ENCODE data around the gene C19orf44.
A peak's percentile ranks its signal among the peaks of the same experiment; 100 is the strongest.

The C19orf44 gene

GRCh38 chr19:16527334-16527935 is 31.2 kb downstream of the C19orf44 start:
- Mint-ChIP-seq H3K27ac (no peak overlapping the region), H3K27me3 (no peaks in the 10 kb centered on the region), H3K36me3 (ENCODE audit: low read depth) (peaks cover 100% of the 10 kb centered on the region), H3K9me3 (no peaks in the 10 kb centered on the region), H3K4me3 (no peak overlapping the region), H3K4me1 (ENCODE audit: low read depth) (no peaks in the 10 kb centered on the region)
- intact Hi-C loops (cut with micrococcal nuclease): no loop called here

GRCh38 chr19:16527971-16528521 is 31.9 kb downstream of the C19orf44 start:
- H3K9me3 Mint-ChIP-seq: no peaks in the 10 kb centered on the region
- no peak overlapping the region for H3K27ac Mint-ChIP-seq
- H3K36me3 Mint-ChIP-seq (ENCODE audit: low read depth): peaks cover 100% of the 10 kb centered on the region
- H3K27me3 Mint-ChIP-seq: no peaks in the 10 kb centered on the region
- no peaks in the 10 kb centered on the region for H3K4me1 Mint-ChIP-seq (ENCODE audit: low read depth)
- intact Hi-C loops (cut with micrococcal nuclease): no loop called here
- no peak overlapping the region for H3K4me3 Mint-ChIP-seq

- Mint-ChIP-seq H3K4me1 (ENCODE audit: low read depth) (no peaks in the 10 kb centered on the region), H3K36me3 (ENCODE audit: low read depth) (peaks cover 100% of the 10 kb centered on the region), H3K9me3 (no peaks in the 10 kb centered on the region), H3K4me3 (no peak overlapping the region), H3K27ac (no peak overlapping the region), H3K27me3 (no peaks in the 10 kb centered on the region)
- intact Hi-C loops (cut with micrococcal nuclease): no loop called here
Observed at GRCh38 chr19:16529466-16530144, 33.4 kb downstream of the C19orf44 start.

GRCh38 chr19:16530540-16531379 is 34.6 kb downstream of the C19orf44 start:
- Mint-ChIP-seq H3K4me3 (no peak overlapping the region), H3K4me1 (ENCODE audit: low read depth) (no peaks in the 10 kb centered on the region), H3K9me3 (no peaks in the 10 kb centered on the region), H3K27ac (no peak overlapping the region), H3K27me3 (no peaks in the 10 kb centered on the region), H3K36me3 (ENCODE audit: low read depth) (peaks cover 100% of the 10 kb centered on the region)
- intact Hi-C loops (cut with micrococcal nuclease): no loop called here

- intact Hi-C loops (cut with micrococcal nuclease): no loop called here
- no peak overlapping the region for H3K27ac Mint-ChIP-seq
- H3K9me3 Mint-ChIP-seq: no peaks in the 10 kb centered on the region
- H3K36me3 Mint-ChIP-seq (ENCODE audit: low read depth): peaks cover 100% of the 10 kb centered on the region
- no peak overlapping the region for H3K4me3 Mint-ChIP-seq
- no peaks in the 10 kb centered on the region for H3K27me3 Mint-ChIP-seq
- no peaks in the 10 kb centered on the region for H3K4me1 Mint-ChIP-seq (ENCODE audit: low read depth)
Observed at GRCh38 chr19:16531380-16531669, 35.1 kb downstream of the C19orf44 start.

GRCh38 chr19:16532440-16533234 is 36.4 kb downstream of the C19orf44 start:
- peaks cover 100% of the 10 kb centered on the region for H3K36me3 Mint-ChIP-seq (ENCODE audit: low read depth)
- intact Hi-C loops (cut with micrococcal nuclease): no loop called here

GRCh38 chr19:16535381-16535780 is 39.2 kb downstream of the C19orf44 start:
- Mint-ChIP-seq H3K4me3 (no peak overlapping the region), H3K4me1 (ENCODE audit: low read depth) (peaks cover 24% of the 10 kb centered on the region), H3K36me3 (ENCODE audit: low read depth) (peaks cover 100% of the 10 kb centered on the region), H3K27me3 (no peaks in the 10 kb centered on the region), H3K27ac (no peak overlapping the region), H3K9me3 (no peaks in the 10 kb centered on the region)
- intact Hi-C loops (cut with micrococcal nuclease): no loop called here

More at GRCh38 chr19:16532440-16533234, 36.4 kb downstream of the C19orf44 start:
- peaks cover 5% of the 10 kb centered on the region for H3K4me1 Mint-ChIP-seq (ENCODE audit: low read depth)
- H3K9me3 Mint-ChIP-seq: no peaks in the 10 kb centered on the region
- H3K27ac Mint-ChIP-seq: no peak overlapping the region
- no peaks in the 10 kb centered on the region for H3K27me3 Mint-ChIP-seq
- H3K4me3 Mint-ChIP-seq: no peak overlapping the region

GRCh38 chr19:16536130-16536529 is 39.9 kb downstream of the C19orf44 start:
- intact Hi-C loops (cut with micrococcal nuclease): no loop called here
- Mint-ChIP-seq H3K36me3 (ENCODE audit: low read depth) (peaks cover 97% of the 10 kb centered on the region), H3K9me3 (no peaks in the 10 kb centered on the region), H3K27ac (no peak overlapping the region), H3K4me3 (no peak overlapping the region), H3K4me1 (ENCODE audit: low read depth) (peaks cover 26% of the 10 kb centered on the region), H3K27me3 (no peaks in the 10 kb centered on the region)

- peaks cover 93% of the 10 kb centered on the region for H3K36me3 Mint-ChIP-seq (ENCODE audit: low read depth)
- no peak overlapping the region for H3K27ac Mint-ChIP-seq
- H3K4me1 Mint-ChIP-seq (ENCODE audit: low read depth): peaks cover 31% of the 10 kb centered on the region
- no peaks in the 10 kb centered on the region for H3K27me3 Mint-ChIP-seq
- no peak overlapping the region for H3K4me3 Mint-ChIP-seq
- intact Hi-C loops (cut with micrococcal nuclease): no loop called here
- no peaks in the 10 kb centered on the region for H3K9me3 Mint-ChIP-seq
Observed at GRCh38 chr19:16537111-16537510, 40.9 kb downstream of the C19orf44 start.

GRCh38 chr19:16540948-16541347 is 44.8 kb downstream of the C19orf44 start:
- H3K27ac Mint-ChIP-seq: peak overlapping the region; percentile 80
- H3K36me3 Mint-ChIP-seq (ENCODE audit: low read depth): peaks cover 60% of the 10 kb centered on the region
- H3K4me3 Mint-ChIP-seq: peak overlapping the region; percentile 82
- intact Hi-C loops (cut with micrococcal nuclease): loop anchor here (10.0 kb wide), 1 partner anchor 96 kb away; no protein-coding TSS in a partner anchor
- H3K9me3 Mint-ChIP-seq: no peaks in the 10 kb centered on the region
- peaks cover 54% of the 10 kb centered on the region for H3K4me1 Mint-ChIP-seq (ENCODE audit: low read depth)
- H3K27me3 Mint-ChIP-seq: no peaks in the 10 kb centered on the region

GRCh38 chr19:16541526-16542044 is 45.4 kb downstream of the C19orf44 start:
- peak overlapping the region; percentile 80 for H3K27ac Mint-ChIP-seq
- H3K27me3 Mint-ChIP-seq: no peaks in the 10 kb centered on the region
- H3K36me3 Mint-ChIP-seq (ENCODE audit: low read depth): peaks cover 54% of the 10 kb centered on the region
- H3K4me3 Mint-ChIP-seq: peak overlapping the region; percentile 82
- intact Hi-C loops (cut with micrococcal nuclease): loop anchor here (1.0 to 10.0 kb wide), 5 partner anchors 31 to 97 kb away; partner anchors contain the start of genes C19orf44, CALR3, MED26 and SLC35E1
- H3K9me3 Mint-ChIP-seq: no peaks in the 10 kb centered on the region
- peaks cover 54% of the 10 kb centered on the region for H3K4me1 Mint-ChIP-seq (ENCODE audit: low read depth)

GRCh38 chr19:16542045-16542909 is 46.1 kb downstream of the C19orf44 start, which contains the start of gene CHERP:
CHERP (minus strand) TSS chr19:16542437; CDS start chr19:16542378, 59 bp downstream.
- H3K27ac Mint-ChIP-seq: peak within 1 kb of the TSS; percentile 80

More at GRCh38 chr19:16542045-16542909, 46.1 kb downstream of the C19orf44 start, which contains the start of gene CHERP:
- no peaks in the 10 kb centered on the region for H3K27me3 Mint-ChIP-seq
- peaks cover 47% of the 10 kb centered on the region for H3K36me3 Mint-ChIP-seq (ENCODE audit: low read depth)
- intact Hi-C loops (cut with micrococcal nuclease): loop anchor here (1.0 to 10.0 kb wide), 5 partner anchors 30 to 97 kb away; partner anchors contain the start of genes C19orf44, CALR3, MED26 and SLC35E1
- peaks cover 52% of the 10 kb centered on the region for H3K4me1 Mint-ChIP-seq (ENCODE audit: low read depth)
- no peaks in the 10 kb centered on the region for H3K9me3 Mint-ChIP-seq
- H3K4me3 Mint-ChIP-seq: peak within 1 kb of the TSS; percentile 82
